Left colon (tissue), 2 donors: ENCODE measurements around the gene ECE2. TPM values are rescaled to one million over a fixed set of nuclear protein-coding genes. Genes with fewer than 3 reads are reported as not detected.
A peak's percentile ranks its signal among the peaks of the same experiment; 100 is the strongest.
"Not testable (repeated sequence)": the region's sequence is repeated elsewhere in the genome, so short reads cannot be mapped to it uniquely, and the experiment has no call there.

Source experiments
- ATAC-seq: fragments of 200-7000 bp; cut with Tn5 transposase; one replicate; pipeline ENCODE4 v1.9.1; 2020; ENCODE audit warnings: mild to moderate bottlenecking, moderate library complexity
- DNase-seq, 2 donors: peaks; one replicate each; pipeline ENCODE4 v3.0.0-alpha.2; 2020
- intact Hi-C, 2 donors: fragments of 100-400 bp; cut with DNase I in 1 of 2; cut with micrococcal nuclease in 1 of 2; formaldehyde crosslinking; loops; one replicate each; pipeline versions ENCODE4 v1.11.2 to v1.14.0; 2022; cut with DNase I, micrococcal nuclease
- total RNA-seq, 2 donors: library from RNA; stranded (reverse); fragmentation: NEBNext Ultra II Directional; extraction: Animal tissue kit (Norgen Biotek cat#: 25700); gene quantifications; one replicate each; pipeline ENCODE4 v1.2.1, GENCODE V29; 2021
- donor health status: DM: no; HTN: no; CAD: no.
- donor health status: DM: yes; HTN: yes; CAD: no.

ECE2 gene
- total RNA-seq, 2 donors from 2014 or later: 0.20 to 0.24 TPM

- intact Hi-C loops: no loop called here
- DNase-seq (no peak), ATAC-seq (no peak)
These were observed 50.0 kb downstream of the ECE2 start for GRCh38 chr3:184325715-184326369.

GRCh38 chr3:184327171-184327570, 51.3 kb downstream of the ECE2 start:
- intact Hi-C loops: no loop called here
- DNase-seq (no peak), ATAC-seq (no peak)

- ATAC-seq (no peak), DNase-seq (no peak)
- intact Hi-C loops: no loop called here
These were observed 52.7 kb downstream of the ECE2 start for GRCh38 chr3:184328516-184328915.

- ATAC-seq: no peak
These were observed 56.7 kb downstream of the ECE2 start for GRCh38 chr3:184332370-184333090.

GRCh38 chr3:184333190-184333589, 57.4 kb downstream of the ECE2 start:
- intact Hi-C loops: no loop called here
- ATAC-seq: no peak
- DNase-seq: no peak

More at GRCh38 chr3:184332370-184333090, 56.7 kb downstream of the ECE2 start:
- no peak for DNase-seq
- intact Hi-C loops: no loop called here

- intact Hi-C loops: no loop called here
- ATAC-seq (no peak), DNase-seq (no peak)
These were observed 57.9 kb downstream of the ECE2 start for GRCh38 chr3:184333700-184334099.

- DNase-seq: no peak
- intact Hi-C loops: no loop called here
- no peak for ATAC-seq
These were observed 58.8 kb downstream of the ECE2 start for GRCh38 chr3:184334470-184335158.

- no peak for DNase-seq
- ATAC-seq: peak; percentile 8
- intact Hi-C loops: no loop called here
These were observed 59.5 kb downstream of the ECE2 start for GRCh38 chr3:184335291-184335660.

GRCh38 chr3:184335661-184336546, 60.1 kb downstream of the ECE2 start:
- ATAC-seq: peak; percentile 87
- intact Hi-C loops: no loop called here
- peak; percentile 78 to 94 for DNase-seq

GRCh38 chr3:184336547-184337398, 61.0 kb downstream of the ECE2 start:
- peak; percentile 27 for ATAC-seq
- intact Hi-C loops: no loop called here
- DNase-seq: peak in 1 of 2 donors; percentile 31

- ATAC-seq (no peak), DNase-seq (no peak)
- intact Hi-C loops: no loop called here
These were observed 61.5 kb downstream of the ECE2 start, which contains the start of gene FAM131A for GRCh38 chr3:184337399-184337714. Gene FAM131A (plus strand): TSS chr3:184337600. CDS start chr3:184337631, 31 bp downstream.

GRCh38 chr3:184337981-184338380, 62.2 kb downstream of the ECE2 start:
- ATAC-seq (no peak), DNase-seq (no peak)
- intact Hi-C loops: no loop called here

GRCh38 chr3:184338511-184338945, 62.7 kb downstream of the ECE2 start:
- intact Hi-C loops: no loop called here

GRCh38 chr3:184339001-184339400, 63.2 kb downstream of the ECE2 start:
- intact Hi-C loops: no loop called here
- DNase-seq: no peak
- no peak for ATAC-seq

More at GRCh38 chr3:184338511-184338945, 62.7 kb downstream of the ECE2 start:
- DNase-seq (peak in 1 of 2 donors; percentile 52), ATAC-seq (no peak)

- ATAC-seq, DNase-seq, intact Hi-C loops: not testable (repeated sequence)
These were observed 63.8 kb downstream of the ECE2 start for GRCh38 chr3:184339451-184340135.

GRCh38 chr3:184341925-184342324, 66.1 kb downstream of the ECE2 start:
- DNase-seq (no peak), ATAC-seq (no peak)
- intact Hi-C loops: no loop called here
